Endothelial cell of umbilical vein (primary cell): ENCODE measurements around the gene PARD6G. TPM values are rescaled to one million over a fixed set of nuclear protein-coding genes. Genes with fewer than 3 reads are reported as not detected.

Experiments
- BruUV-seq: library from RNA; stranded (reverse); fragments of 400-500 nt; replicated peaks from 2 replicates; lab custom pipeline; 2021; lab: Mats Ljungman, UMichigan
- CTCF ChIA-PET: fragments of 300-600, 350-600 bp; sonication (Branson Sonifier 250); formaldehyde crosslinking; loops from one replicate; lab custom pipeline; 2021; ENCODE audit warnings: antibody characterized with exemption, inconsistent platforms; lab: Charles Lee
- POLR2A ChIA-PET: fragments of 300-600, 350-600 bp; sonication (Branson Sonifier 250); formaldehyde crosslinking; loops from one replicate; lab custom pipeline; 2021; ENCODE audit warnings: antibody characterized with exemption, inconsistent platforms; lab: Charles Lee
- DNase-seq: peaks from one replicate; pipeline ENCODE4 v3.0.0-alpha.2; 2011; ENCODE audit warnings: low read depth, low spot score
- FAIRE-seq: peaks from 2 replicates; lab custom pipeline; 2011; peaks lifted over from hg19 to GRCh38; lab: Jason Lieb, UNC
- H2AFZ ChIP-seq: 2 replicates; pipeline ENCODE4 v1.6.0; 2012; ENCODE audit warnings: low read depth, low read length, control low read depth, inconsistent platforms
- H3K27ac ChIP-seq: 2 replicates; pipeline ENCODE4 v1.5.1; 2011; ENCODE audit warnings: low read depth, mild to moderate bottlenecking, control low read depth, low read length, moderate library complexity; ENCODE audit not compliant: insufficient read depth
- H3K27me3 ChIP-seq, 2 experiments: 2 replicates each; pipeline versions ENCODE4 v1.6.0 to v1.6.1; 2011; ENCODE audit warnings: low read length in 2 of 2, mixed read lengths in 1 of 2; ENCODE audit not compliant: control insufficient read depth in 2 of 2, insufficient read depth in 2 of 2
- H3K36me3 ChIP-seq, 2 experiments: 2 replicates in 1 of 2; 3 replicates in 1 of 2; pipeline ENCODE4 v1.5.1; 2011; ENCODE audit warnings: low read length in 2 of 2, mild to moderate bottlenecking in 1 of 2, moderate library complexity in 1 of 2; ENCODE audit not compliant: control insufficient read depth in 2 of 2, insufficient read depth in 2 of 2; ENCODE audit errors: extremely low read depth in 1 of 2
- H3K4me1 ChIP-seq: 3 replicates; pipeline ENCODE4 v1.5.1; 2011; ENCODE audit warnings: mild to moderate bottlenecking, low read length; ENCODE audit not compliant: control insufficient read depth, insufficient read depth; ENCODE audit errors: extremely low read depth
- H3K4me2 ChIP-seq: 2 replicates; pipeline ENCODE4 v1.6.1; 2011; ENCODE audit warnings: low read length, control low read depth, mixed read lengths; ENCODE audit not compliant: insufficient read depth
- H3K4me3 ChIP-seq, 3 experiments: fragments of 200-600 bp in 1 of 3; sonication (generic), shearing (Covaris generic) in 1 of 3; replicated peaks in 1 of 3; 2 replicates each; pipeline ENCODE4 v1.5.1; 2011 to 2016; ENCODE audit warnings: control low read depth in 3 of 3, low read length in 3 of 3, mild to moderate bottlenecking in 2 of 3, inconsistent platforms in 1 of 3, low read depth in 1 of 3, moderate library complexity in 1 of 3; ENCODE audit not compliant: insufficient read depth in 1 of 3
- H3K79me2 ChIP-seq: 2 replicates; pipeline ENCODE4 v1.6.0; 2012; ENCODE audit warnings: low read length, inconsistent platforms; ENCODE audit not compliant: control insufficient read depth, insufficient read depth
- H3K9ac ChIP-seq: replicated peaks from 2 replicates; pipeline ENCODE3; 2011; ENCODE audit warnings: low read length, control low read depth; ENCODE audit not compliant: insufficient read depth; ENCODE audit errors: extremely low read depth
- H3K9me1 ChIP-seq: replicated peaks from 3 replicates; pipeline ENCODE4 v1.6.0; 2011; ENCODE audit warnings: mild to moderate bottlenecking, low read length; ENCODE audit not compliant: control insufficient read depth, insufficient read depth; ENCODE audit errors: extremely low read depth
- H3K9me3 ChIP-seq: replicated peaks from 2 replicates; pipeline ENCODE4 v1.5.1; 2012; ENCODE audit warnings: low read length, inconsistent platforms; ENCODE audit not compliant: control insufficient read depth, insufficient read depth
- H4K20me1 ChIP-seq: replicated peaks from 2 replicates; pipeline ENCODE3; 2011; ENCODE audit warnings: mild to moderate bottlenecking, low read length; ENCODE audit not compliant: control insufficient read depth, insufficient read depth; ENCODE audit errors: extremely low read depth
- CTCF ChIP-seq, 2 donors: IDR thresholded peaks; 1 replicate in 1 of 2; 2 replicates in 1 of 2; pipeline ENCODE4 v1.5.1; 2011; ENCODE audit warnings: low read length in 2 of 2, mild to moderate bottlenecking in 2 of 2, moderate library complexity in 2 of 2, control low read depth in 1 of 2, inconsistent platforms in 1 of 2, low read depth in 1 of 2; ENCODE audit not compliant: insufficient read depth in 1 of 2; ENCODE audit errors: extremely low read depth in 1 of 2
- EZH2 ChIP-seq: IDR thresholded peaks from 2 replicates; pipeline ENCODE4 v1.6.1; 2012; ENCODE audit warnings: borderline replicate concordance, low read depth, mild to moderate bottlenecking, moderate library complexity, low read length, inconsistent platforms; ENCODE audit not compliant: severe bottlenecking
- FOS ChIP-seq: IDR thresholded peaks from 2 replicates; pipeline ENCODE4 v1.6.1; 2011; ENCODE audit warnings: mild to moderate bottlenecking, low read length, moderate library complexity, borderline replicate concordance; ENCODE audit not compliant: insufficient read depth
- GATA2 ChIP-seq: IDR thresholded peaks from 2 replicates; pipeline ENCODE4 v1.7.0; 2011; ENCODE audit warnings: low read depth, mild to moderate bottlenecking, moderate library complexity, mixed read lengths, low read length; ENCODE audit not compliant: insufficient read length, insufficient read depth
- JUN ChIP-seq: IDR thresholded peaks from 2 replicates; pipeline ENCODE4 v1.6.1; 2011; ENCODE audit warnings: borderline replicate concordance, low read depth; ENCODE audit not compliant: insufficient read length, insufficient read depth
- MAX ChIP-seq: IDR thresholded peaks from 2 replicates; pipeline ENCODE4 v1.6.1; 2011; ENCODE audit not compliant: insufficient read depth, insufficient read length
- MYC ChIP-seq: IDR thresholded peaks from one replicate; pipeline ENCODE4 v1.6.1; 2011; ENCODE audit warnings: mild to moderate bottlenecking, low read depth, low read length
- POLR2A ChIP-seq: IDR thresholded peaks from 2 replicates; pipeline ENCODE4 v1.6.1; 2012; ENCODE audit warnings: low read depth, mild to moderate bottlenecking, control low read depth, low read length
- POLR2AphosphoS5 ChIP-seq: IDR thresholded peaks from 2 replicates; pipeline ENCODE4 v1.6.1; 2012; ENCODE audit warnings: low read depth, mild to moderate bottlenecking, control low read depth, low read length, moderate library complexity; ENCODE audit not compliant: insufficient read depth
- dilution Hi-C: fragments of 300-500 bp; cut with MboI; formaldehyde crosslinking; loops from one replicate; pipeline ENCODE4 v1.15.0; 2019; ENCODE audit warnings: low sequenced_read_pairs; ENCODE audit not compliant: extremely low pct_ligation_motif_present
- intact Hi-C: fragments of 100-400 bp; cut with micrococcal nuclease; formaldehyde crosslinking; loops from one replicate; pipeline ENCODE4 v1.10.0; 2022
- polyA plus RNA-seq, 4 experiments: library from polyadenylated mRNA; depleted of rRNA in 3 of 4; stranded (reverse) in 3 of 4; unstranded in 1 of 4; fragments of >200 nt; gene quantifications; 2 replicates each; pipeline versions ENCODE4 v1.2.1 to v1.2.3, GENCODE V29; 2011 to 2012; ENCODE audit warnings: missing spikeins in 1 of 4
- total RNA-seq: library from RNA; stranded (reverse); gene quantifications from 2 replicates; pipeline ENCODE4 v1.2.3, GENCODE V29; 2021

PARD6G gene
- total and polyA plus RNA-seq, 2 donors (not counting 3 experiments of a cell fraction or from before 2014, with no cell fraction given) = 1.2 to 1.8 TPM

- H3K27me3 ChIP-seq = no peaks in the 10 kb centered on the region
- H3K9me3 ChIP-seq = no peaks in the 10 kb centered on the region
- H3K4me1 ChIP-seq = no peaks in the 10 kb centered on the region
- H3K4me3 ChIP-seq = no peak overlapping the region
- intact Hi-C loops (no loop called here), dilution Hi-C loops (no loop called here)
- H3K27ac ChIP-seq = no peak overlapping the region
- H3K9ac ChIP-seq = no peak overlapping the region
- ChIA-PET CTCF (interaction anchor here (1.7 to 1.9 kb wide), 2 partner anchors 11 to 20 kb away, joined by 4 to 6 read pairs; no protein-coding TSS in a partner anchor), POLR2A (no interaction called here)
- FAIRE-seq (no peak), DNase-seq (no peak)
- no peak overlapping the region for H2AFZ ChIP-seq
- no TSS peak for BruUV-seq
- H3K36me3 ChIP-seq = no peaks in the 10 kb centered on the region
- H3K79me2 ChIP-seq = no peaks in the 10 kb centered on the region
- no peaks in the 10 kb centered on the region for H4K20me1 ChIP-seq
- no peaks in the 10 kb centered on the region for H3K9me1 ChIP-seq
- no peak overlapping the region for H3K4me2 ChIP-seq
- no peak for TF ChIP-seq MYC
Measured at GRCh38 chr18:80181642-80182461, 65.5 kb downstream of the PARD6G start.

- intact Hi-C loops (no loop called here), dilution Hi-C loops (no loop called here)
- Histone ChIP-seq H3K36me3 (no peaks in the 10 kb centered on the region), H3K4me2 (no peak overlapping the region), H3K79me2 (no peaks in the 10 kb centered on the region), H3K4me1 (no peaks in the 10 kb centered on the region), H3K9me3 (no peaks in the 10 kb centered on the region), H3K9me1 (no peaks in the 10 kb centered on the region), H3K9ac (no peak overlapping the region), H4K20me1 (no peaks in the 10 kb centered on the region), H3K27ac (no peak overlapping the region), H3K27me3 (no peaks in the 10 kb centered on the region), H2AFZ (no peak overlapping the region), H3K4me3 (no peak overlapping the region)
- POLR2A ChIA-PET = no interaction called here
- DNase-seq (no peak), FAIRE-seq (no peak)
- BruUV-seq = no TSS peak
- no peak for TF ChIP-seq CTCF (IDR thresholded peaks at IDR 0.05; ENCODE audit: extremely low read depth in 1 of 2, insufficient read depth in 1 of 2, low read depth in 1 of 2, low read length in 2 of 2)
- no peak for TF ChIP-seq JUN
- TF ChIP-seq POLR2A = no peak
- TF ChIP-seq EZH2 = no peak
- TF ChIP-seq MYC = no peak
- TF ChIP-seq MAX = no peak
- no peak for TF ChIP-seq POLR2AphosphoS5
- TF ChIP-seq GATA2 = no peak
- TF ChIP-seq FOS = no peak
- CTCF ChIA-PET = interaction anchor here (1.3 to 1.9 kb wide), 3 partner anchors 10 to 20 kb away, joined by 4 to 7 read pairs (median 6); no protein-coding TSS in a partner anchor
Measured at GRCh38 chr18:80180778-80181564, 66.3 kb downstream of the PARD6G start.
